A204.1 (cell line): ENCODE data around the gene SIL1.
"Not testable (repeated sequence)": the region's sequence is repeated elsewhere in the genome, so short reads cannot be mapped to it uniquely, and the experiment has no call there.

ENCODE experiments used
- FAIRE-seq: peaks from 2 replicates; lab custom pipeline; 2012; peaks lifted over from hg19 to GRCh38; lab: Jason Lieb, UNC

SIL1 gene

DNA sequence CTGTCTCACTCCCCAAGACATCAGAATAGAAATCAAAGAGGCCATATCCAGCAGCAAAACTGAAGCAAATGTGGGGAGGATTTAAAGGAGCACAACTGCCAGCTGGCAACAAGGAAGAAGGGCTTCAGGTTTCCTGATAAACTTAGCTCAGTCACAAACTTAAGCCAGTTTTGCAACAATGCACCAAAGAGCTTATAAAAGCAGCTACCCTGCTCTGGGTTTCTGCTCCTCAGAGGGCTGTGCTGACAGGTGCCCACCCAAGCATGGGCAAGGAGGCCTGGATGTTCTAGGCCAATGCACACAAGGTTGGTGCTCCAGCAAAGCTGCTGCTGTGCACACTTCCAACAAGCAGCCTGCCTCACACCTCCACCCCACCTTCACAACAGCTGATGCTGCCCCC, 132.9 kb downstream of the SIL1 start:
- FAIRE-seq: no peak

DNA sequence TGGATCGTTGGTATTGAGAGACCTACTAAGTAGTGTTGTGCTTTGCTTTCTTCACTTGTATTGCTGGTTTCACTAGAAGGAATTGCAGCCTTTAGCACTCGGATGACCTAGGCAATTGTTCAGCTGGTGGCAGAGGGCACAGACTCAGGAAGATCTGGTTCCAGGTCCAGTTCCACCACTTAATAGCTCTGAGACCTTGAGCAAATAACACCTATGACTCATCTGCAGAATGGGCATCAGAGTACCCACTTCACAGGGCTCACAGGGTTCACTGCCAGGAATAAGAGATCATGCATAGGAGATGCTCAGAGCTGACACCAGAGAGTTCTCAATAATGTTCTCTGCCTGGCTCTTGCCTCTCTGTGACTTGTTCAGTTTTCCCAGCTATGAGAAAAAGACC, 133.6 kb downstream of the SIL1 start:
- no peak for FAIRE-seq

GRCh38 chr5:139063664-139064054, 134.5 kb downstream of the SIL1 start:
- no peak for FAIRE-seq

- FAIRE-seq: no peak
Observed at GRCh38 chr5:139062910-139063663, 135.1 kb downstream of the SIL1 start.

DNA sequence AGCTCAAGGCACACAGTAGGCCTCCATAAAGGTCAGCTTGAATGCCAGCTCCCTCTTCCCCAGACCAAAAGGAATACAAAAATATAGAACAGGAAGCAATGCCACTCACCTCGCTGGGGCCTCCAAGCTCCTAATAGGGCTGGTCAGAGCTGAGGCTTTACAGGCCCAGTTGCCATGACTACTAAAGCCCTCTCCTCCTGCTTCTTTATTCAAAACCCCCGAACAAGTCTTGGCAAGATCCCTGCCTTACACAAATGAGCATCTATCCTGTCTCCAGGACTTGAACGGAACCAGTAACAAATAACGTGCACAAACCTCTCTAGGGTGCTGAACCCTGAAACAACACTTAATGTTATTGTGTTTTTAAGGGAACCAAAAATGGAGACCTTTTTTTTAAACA, 136.3 kb downstream of the SIL1 start:
- no peak for FAIRE-seq

GRCh38 chr5:139061274-139061673, 136.9 kb downstream of the SIL1 start:
- no peak for FAIRE-seq

DNA sequence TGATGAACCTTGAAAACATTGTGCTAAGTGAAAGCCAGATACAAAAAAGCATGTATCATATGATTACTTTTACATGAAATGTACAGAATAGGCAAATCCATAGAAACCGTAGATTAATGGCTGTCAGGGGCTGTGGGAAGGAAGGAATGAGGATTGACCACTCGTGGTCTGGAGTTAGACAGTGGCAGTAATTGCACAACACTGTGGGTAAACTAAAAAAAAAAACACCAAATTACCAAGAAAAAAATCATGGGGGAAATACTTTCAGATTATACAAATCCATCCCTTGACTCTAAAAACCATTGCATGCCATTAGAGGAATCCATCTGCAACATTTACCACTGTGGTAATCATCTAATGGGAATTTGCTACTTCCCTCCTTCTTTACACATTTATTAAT, 140.0 kb downstream of the SIL1 start:
- FAIRE-seq: no peak

DNA sequence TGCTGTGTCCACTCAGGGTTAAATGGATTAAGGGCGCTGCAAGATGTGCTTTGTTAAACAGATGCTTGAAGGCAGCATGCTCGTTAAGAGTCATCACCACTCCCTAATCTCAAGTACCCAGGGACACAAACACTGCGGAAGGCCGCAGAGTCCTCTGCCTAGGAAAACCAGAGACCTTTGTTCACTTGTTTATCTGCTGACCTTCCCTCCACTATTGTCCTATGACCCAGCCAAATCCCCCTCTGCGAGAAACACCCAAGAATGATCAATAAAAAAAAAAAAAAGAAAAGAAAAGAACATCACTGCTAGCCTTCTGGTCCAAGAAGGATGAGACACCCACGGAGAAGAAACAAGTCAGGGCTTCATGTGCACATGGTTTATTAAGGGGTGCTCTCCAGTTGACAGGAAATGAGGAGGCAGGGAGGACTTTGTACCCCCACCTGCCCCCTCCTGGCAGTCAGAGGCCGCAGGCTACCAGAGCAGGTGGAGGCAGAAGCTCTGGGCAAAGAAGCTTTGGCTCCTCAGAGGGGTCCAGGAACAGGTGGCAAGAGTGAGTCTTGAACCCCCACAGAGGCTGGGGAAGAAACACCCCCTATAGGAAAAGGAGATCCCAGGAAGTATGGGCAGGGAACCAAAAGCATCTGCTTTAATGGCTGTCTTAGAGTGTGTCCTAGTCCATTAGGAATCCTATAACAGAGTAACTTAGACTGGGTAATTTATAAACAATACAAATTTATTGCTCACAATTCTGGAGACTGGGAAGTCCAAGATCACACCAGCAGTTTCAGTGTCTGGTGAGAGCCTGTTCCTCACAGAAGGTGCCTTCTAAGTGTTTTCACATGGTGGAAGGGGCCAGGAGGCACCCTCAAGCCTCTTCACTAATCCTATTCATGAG, 140.9 kb downstream of the SIL1 start:
- FAIRE-seq: not testable (repeated sequence)

DNA sequence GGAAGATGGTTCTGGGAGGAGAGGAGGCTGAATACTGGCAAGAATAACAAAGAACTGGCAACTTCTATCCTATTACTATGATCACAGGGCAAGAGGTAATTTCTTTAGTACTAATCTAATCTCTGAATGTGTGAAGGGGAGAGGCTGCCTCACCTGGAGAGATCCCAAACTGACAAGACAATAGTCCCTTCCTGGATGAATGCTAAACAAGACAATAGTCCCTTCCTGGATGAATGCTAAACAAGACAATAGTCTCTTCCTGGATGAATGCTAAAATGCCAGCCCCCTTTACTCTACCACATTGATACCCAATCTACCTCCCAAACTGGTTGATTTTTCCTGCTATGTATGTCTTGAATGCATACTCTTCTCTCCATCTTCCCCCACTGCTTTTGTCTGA, 145.2 kb downstream of the SIL1 start:
- FAIRE-seq: no peak

- no peak for FAIRE-seq
Observed at GRCh38 chr5:139051392-139051791, 146.8 kb downstream of the SIL1 start.

DNA sequence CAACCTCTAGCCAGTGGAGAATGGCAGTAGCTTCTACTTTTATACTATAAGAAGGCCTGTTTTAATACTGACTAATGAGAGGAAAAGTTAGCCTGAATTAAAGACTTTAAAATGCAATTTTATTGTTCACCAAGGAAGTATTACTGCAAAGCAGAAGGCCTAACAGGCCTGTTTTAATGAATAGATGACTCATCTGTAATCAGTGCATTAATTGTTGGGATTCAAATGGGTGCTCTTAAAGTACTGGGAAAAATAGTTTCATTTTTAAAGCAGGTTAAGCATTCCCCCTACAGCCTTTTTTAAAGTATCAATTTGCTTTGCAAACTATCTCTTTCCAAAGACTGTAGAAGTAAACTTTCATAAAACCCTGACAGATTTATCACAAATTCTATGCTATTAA, 147.7 kb downstream of the SIL1 start:
- no peak for FAIRE-seq

GRCh38 chr5:139049780-139050179, 148.4 kb downstream of the SIL1 start:
- FAIRE-seq: no peak

DNA sequence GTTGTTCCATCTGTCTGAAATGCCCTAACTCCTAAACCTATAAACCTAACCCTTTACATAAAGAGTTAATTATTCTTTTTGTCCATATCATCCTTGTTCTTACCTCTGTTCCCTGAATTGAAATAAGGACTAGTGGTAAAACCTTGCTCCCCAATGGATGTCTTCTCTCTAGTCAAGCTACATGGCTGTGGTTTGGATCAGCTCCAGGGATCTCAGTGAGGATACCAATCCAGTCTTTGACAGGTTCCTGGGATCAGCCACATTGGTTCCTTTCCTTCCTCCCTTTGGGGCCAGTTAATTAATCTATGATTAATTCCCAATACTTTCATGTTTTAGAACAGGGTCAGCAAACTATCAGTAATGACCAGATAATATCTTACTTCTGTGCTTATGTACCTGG, 151.6 kb downstream of the SIL1 start:
- no peak for FAIRE-seq

DNA sequence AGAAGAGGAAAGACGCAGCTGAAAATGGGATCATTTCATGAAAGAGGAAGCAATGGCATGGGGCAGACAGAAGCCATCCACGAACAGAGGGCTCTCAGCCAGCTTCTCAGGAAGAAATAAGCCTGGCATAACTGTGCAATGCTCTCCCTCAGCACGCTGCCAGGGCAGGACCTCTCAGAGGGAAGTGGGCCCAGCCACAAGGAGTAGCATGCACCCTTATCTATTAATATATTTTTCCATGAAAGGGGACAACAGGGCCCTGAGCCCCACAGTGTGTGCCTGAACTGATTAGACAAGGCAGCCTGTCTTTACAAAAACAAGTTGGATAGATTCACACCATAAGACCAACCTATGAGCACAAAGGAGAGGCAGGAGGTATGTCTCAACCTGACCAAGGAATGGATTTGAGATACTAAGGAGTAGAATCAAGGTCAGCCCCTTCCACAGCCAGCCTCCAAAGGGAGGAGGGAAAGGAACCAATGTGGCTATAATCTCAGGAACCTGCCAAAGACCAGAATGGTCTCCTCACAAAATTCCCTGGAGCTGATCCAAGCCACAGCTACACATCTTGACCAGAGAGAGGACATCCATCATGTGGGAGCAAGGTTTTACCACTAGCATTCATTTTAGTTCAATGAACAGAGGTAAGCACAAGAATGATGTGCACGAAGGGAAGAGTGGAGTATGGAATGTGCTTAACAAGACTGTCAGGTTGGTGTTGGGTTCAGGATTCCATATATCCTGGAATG, 154.8 kb downstream of the SIL1 start:
- no peak for FAIRE-seq

DNA sequence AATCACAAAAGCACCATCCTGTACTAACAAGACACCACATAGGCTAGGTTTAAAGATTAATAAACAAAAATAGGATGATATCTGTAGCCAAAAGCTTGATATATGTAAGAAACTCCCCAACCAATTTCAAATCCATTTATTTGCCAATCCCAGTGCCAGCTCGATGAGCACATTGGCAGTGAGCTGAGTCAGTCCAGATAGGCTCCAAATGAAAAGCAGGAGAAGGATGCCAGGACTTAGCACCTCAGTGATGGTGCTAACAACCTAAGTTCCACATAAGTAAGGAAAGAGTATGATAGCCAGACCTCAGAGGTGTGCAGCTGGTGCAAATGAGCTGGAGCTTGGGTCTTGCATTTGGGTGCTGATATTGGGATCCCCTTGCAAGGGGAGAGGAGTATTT, 158.1 kb downstream of the SIL1 start:
- FAIRE-seq: no peak

GRCh38 chr5:139038613-139039305, 159.4 kb downstream of the SIL1 start:
- FAIRE-seq: no peak

DNA sequence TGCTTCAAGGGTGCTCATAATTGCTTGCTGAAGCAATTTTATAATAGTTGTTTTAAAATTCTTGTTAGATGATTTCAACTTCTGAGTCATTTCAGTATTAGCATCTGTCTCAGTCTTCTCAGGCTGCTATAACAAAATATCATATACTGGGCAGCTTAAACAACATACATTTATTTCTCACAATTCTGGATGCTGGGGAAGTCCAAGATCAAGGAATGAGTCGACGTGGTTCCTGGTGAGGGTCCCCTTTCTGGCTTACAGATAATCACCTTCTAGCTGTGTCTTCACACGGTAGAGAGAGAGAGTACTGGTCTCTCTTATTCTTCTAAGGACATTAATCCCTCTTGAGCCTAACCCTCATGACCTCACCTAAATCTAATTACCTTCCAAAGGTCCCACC, 160.4 kb downstream of the SIL1 start:
- FAIRE-seq: no peak

DNA sequence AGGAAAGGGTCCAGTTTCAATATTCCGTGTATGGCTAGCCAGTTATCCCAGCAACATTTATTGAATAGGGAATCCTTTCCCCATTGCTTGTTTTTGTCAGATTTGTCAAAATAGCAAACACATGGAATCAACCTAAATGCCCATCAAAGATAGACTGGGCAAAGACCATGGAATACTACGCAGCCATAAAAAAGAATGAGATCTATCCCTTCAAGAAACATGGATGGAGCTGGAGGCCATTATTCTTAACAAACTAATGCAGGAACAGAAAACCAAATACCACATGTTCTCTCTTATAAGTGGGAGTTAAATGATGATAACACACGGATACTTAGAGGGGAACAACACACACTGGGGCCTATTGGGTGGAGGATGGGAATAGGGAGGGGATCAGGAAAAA, 161.8 kb downstream of the SIL1 start:
- FAIRE-seq: not testable (repeated sequence)

GRCh38 chr5:139027150-139027549, 171.0 kb downstream of the SIL1 start:
- no peak for FAIRE-seq

- no peak for FAIRE-seq
Observed at GRCh38 chr5:139025651-139026050, 172.5 kb downstream of the SIL1 start.

DNA sequence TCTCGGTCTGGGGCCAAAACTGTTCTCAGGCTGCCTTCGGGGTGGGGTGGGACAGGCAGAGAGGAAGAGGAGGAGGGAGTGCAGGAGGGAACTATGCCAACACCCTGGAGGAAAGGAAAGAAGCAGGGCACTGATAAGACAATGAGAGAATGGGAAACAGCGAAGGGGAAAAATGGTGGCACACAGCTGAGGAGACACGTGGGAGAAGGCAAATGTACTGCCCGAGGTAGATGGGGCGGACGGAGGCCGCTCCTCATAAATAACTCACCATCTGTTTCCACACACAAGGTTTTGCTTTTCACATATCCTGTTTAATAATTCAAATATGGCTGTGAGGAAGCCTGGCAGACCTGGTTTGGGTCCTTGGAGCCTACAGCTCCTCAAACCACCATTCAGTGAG, 174.9 kb downstream of the SIL1 start:
- no peak for FAIRE-seq

DNA sequence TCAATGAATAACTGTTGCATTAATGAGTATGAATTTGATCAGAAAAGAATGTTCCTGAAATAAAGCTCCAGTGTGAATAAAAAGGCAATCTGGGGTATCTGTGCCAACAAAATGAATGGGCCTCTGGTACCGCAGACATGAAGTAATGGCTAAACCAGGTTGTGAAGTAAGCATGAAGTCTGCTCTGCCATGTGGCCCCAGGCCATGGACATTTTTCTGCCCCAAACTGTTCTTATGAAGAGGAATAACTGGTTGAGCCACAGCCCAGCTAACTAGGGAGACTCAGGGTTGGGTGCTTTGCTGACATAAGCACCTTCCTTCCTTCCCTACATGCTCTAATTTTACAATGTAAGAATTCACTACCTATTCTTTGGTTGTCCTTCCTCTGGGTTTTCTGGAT, 175.6 kb downstream of the SIL1 start:
- no peak for FAIRE-seq
